HG02884 (cell line): ENCODE results near the gene CLCN1.

Experiments
- ATAC-seq: cut with Tn5 transposase; IDR thresholded peaks from one replicate; pipeline ENCODE4 v1.9.1; 2021; ENCODE audit warnings: mild to moderate bottlenecking, moderate library complexity; ENCODE audit not compliant: unreplicated experiment

CLCN1 gene

DNA sequence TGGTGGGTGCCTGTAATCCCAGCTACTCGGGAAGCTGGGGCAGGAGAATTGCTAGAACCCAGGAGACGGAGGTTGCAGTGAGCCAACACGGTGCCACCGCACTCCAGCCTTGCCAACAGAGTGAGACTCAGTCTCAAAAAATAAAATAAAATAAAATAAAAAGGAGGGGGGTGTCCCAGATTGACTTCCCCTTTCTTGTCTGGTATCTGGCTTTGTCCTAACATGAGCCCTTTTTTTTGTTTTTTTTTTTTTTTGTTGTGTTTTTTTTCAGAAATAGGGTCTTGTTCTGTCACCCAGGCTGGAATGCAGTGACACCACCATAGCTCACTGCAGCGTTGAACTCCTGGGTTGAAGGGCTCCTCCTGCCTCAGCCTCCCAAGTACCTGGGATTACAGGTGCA is 23.0 kb upstream of the CLCN1 start:
- no peak for ATAC-seq

DNA sequence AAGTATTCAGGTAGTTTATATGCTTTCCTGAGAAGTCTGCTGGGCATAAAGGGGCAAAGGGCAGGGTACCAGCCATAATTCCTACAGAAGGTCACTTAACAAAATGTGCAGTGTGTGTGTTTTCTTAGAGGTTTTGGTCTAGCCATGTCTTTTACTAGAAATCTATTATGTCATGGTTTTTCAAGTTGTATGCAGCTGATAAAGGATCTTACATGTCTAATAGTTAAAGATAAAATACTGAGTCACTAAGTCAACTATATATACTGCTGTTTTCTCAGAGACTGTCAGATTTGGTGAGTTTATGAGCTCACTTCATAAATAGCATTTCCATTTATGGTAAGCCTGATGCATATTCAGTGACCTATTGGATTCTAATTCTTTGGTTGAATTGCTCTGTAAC is 20.0 kb upstream of the CLCN1 start:
- ATAC-seq = no peak

DNA sequence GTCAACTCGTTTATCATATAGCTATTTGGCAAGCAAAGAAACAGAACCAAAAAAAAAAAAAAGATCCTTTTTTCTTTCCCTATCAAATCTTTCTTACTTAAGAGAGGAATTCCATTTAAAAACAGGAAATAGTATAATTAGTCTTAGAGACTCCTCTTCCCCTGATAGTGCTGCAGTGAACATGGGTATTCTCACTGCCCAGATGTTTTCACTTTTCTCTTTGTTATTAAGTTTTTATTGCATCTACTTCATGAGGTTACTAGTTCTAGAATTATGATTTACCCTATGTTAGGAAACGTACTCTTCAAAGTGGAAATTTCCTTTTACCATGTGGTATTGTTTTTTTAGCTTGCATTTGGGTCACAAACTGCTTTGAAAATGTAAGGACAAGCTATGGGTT is 19.2 kb upstream of the CLCN1 start:
- no peak for ATAC-seq

DNA sequence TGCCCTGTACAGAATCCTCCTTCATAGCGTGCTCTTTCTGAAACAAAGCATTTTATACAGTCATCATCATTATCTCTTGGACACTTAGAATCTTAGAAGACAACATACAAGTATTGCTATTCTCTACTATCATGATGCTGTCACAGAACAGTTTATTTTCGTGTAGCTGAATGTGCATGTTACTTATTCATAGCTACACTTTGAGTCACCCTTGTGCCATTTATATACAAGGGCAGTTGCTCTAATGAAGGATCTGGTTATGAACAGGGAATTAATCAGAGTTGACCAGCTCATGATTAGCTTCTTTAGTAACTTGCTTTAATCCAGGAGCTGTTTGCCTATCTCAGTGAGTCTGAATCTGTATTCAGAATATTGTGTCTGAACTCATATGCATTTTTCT is 16.6 kb upstream of the CLCN1 start:
- no peak for ATAC-seq

DNA sequence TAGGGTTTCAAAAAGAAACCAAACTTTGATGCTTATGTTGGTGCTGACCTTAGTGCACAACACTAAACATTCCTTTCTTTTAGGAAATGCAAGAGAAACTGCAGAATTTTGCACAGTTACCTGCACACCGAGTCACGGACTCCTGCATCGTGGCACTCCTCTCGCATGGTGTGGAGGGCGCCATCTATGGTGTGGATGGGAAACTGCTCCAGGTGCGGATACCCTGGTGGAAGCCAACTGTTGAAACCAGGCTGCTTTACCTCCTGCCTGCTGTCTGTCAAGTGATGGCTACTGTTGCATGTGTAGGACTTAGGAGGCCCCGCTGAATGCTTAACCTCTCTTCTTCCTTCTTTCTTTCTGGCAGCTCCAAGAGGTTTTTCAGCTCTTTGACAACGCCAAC is 16.1 kb upstream of the CLCN1 start:
- ATAC-seq = no peak

DNA sequence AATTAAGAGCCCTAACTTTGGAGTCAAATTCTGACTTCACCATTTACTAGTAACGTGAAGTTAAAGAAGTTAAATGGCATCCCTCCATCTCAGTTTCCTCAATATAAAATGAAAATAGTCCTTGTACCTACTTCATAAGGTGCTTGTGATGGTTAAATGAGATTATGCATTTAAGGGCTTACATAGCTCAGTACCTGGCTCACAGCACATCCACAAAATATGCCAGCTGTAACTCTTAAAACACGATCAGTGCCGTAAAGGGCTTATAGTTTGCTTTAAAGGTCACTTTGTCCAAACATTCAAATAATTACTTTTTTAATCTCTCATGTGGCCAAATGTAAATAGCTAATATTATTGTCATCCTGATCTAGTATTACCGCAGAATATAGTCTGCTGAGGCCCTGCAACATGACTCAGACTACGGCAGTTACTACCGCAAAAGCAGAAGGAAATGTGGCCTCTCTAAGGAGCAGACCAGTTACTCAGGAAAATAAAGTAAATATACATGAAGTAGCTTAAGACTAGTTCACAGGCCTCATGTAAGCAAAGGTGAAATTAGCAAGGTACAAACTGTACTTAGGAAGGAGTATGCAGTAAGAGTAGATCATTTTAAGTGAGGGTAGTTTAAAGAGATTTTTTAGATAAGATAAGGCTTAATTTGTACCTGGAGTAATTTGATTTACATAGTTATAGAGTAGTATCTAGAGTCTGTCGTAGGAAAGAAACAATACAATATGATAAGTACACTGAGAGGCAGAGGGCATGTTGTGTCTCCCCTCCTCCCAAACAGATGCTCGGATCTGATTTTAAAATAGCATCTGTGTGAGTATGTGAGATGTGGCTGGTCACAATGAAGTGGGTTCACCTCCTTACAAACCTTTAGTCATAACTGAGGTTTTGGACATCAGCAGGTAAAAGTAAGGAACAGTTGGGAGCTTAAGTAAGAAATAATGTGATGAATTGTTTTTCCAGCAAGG is 14.7 kb upstream of the CLCN1 start:
- no peak for ATAC-seq

DNA sequence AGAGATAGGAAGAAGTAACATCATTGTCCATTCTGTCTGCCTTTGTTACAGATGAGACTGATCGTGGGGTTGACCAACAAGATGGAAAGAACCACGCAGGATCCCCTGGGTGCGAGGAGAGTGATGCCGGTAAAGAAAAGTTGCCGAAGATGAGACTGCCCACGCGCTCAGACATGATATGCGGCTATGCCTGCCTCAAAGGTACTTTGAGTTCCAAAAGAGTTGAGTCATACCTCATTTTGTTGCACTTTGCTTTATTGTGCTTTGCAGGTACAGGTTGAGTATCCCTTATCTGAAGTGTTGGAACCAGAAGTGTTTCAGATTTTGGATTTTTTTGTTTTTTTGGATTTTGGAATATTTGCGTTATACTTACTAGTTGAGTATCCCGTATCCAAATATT is 12.2 kb upstream of the CLCN1 start:
- ATAC-seq = no peak

DNA sequence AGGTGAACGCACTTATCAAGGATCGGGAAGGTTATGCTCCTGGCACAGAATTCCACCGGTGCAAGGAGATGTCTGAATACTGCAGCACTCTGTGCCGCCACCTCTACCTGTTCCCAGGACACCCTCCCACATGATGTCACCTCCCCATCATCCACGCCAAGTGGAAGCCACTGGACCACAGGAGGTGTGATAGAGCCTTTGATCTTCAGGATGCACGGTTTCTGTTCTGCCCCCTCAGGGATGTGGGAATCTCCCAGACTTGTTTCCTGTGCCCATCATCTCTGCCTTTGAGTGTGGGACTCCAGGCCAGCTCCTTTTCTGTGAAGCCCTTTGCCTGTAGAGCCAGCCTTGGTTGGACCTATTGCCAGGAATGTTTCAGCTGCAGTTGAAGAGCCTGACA is 11.0 kb upstream of the CLCN1 start:
- no peak for ATAC-seq

DNA sequence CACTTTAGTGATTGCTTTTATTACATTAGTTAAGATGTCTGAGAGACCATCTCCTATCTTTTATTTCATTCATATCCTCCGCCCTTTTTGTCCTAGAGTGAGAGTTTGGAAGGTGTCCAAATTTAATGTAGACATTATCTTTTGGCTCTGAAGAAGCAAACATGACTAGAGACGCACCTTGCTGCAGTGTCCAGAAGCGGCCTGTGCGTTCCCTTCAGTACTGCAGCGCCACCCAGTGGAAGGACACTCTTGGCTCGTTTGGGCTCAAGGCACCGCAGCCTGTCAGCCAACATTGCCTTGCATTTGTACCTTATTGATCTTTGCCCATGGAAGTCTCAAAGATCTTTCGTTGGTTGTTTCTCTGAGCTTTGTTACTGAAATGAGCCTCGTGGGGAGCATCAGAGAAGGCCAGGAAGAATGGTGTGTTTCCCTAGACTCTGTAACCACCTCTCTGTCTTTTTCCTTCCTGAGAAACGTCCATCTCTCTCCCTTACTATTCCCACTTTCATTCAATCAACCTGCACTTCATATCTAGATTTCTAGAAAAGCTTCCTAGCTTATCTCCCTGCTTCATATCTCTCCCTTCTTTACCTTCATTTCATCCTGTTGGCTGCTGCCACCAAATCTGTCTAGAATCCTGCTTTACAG is 10.4 kb upstream of the CLCN1 start:
- ATAC-seq = no peak

DNA sequence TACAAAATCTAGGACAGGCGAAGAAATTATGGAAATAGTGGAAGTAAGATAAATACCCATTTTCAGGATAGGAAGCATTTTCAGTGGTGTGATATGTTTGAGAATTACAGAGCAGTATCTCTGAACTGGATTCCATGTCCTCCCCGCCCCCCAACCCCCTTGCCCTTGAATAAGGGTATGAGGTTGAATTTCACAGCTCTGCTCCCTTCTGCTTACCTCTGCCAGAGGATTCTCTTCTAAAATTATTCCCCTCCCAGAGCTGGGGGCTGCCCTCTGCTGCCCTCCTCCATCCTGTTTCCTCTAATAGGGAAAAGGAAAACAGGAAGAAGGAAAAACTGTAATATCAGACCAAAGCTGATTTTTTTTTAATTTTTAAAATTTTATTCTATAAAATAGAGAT is 7.3 kb upstream of the CLCN1 start:
- ATAC-seq = no peak

DNA sequence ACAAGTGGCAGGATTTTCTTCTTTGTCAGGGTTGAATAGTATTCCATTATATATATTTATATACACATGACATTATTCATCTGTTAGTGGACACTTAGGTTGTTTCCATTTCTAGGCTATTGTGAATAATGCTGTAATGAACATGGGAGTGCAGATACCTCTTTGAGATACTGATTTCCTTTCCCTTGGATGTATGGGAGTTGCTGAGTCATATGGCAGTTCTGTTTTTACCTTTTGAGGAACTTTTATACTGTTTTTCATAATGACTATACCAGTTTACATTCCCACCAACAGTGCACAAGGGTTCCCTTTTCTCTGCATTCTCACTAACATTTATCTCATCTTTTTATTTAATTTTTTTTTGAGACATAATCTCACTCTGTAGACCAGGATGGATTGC is 1.8 kb upstream of the CLCN1 start:
- peak; percentile 47 for ATAC-seq

DNA sequence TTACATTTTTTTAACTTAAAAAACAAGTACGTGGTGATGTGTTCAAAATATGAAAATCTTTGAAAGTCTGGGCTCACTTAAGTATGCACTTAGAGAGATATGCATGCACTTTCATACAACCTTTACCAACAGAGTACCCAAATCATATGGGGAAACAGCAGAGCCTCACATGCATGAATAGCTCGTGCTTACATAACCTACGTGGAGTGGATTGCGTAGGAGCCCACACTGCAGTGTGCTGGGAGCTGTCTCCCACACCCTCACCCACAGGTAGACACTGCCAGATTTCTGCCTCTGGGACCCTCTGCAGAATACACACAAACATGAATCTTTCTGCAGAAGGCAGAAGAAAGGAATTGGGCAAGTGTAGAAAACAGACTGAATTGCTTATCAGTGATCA is 581 bp downstream of the CLCN1 start:
- no peak for ATAC-seq

DNA sequence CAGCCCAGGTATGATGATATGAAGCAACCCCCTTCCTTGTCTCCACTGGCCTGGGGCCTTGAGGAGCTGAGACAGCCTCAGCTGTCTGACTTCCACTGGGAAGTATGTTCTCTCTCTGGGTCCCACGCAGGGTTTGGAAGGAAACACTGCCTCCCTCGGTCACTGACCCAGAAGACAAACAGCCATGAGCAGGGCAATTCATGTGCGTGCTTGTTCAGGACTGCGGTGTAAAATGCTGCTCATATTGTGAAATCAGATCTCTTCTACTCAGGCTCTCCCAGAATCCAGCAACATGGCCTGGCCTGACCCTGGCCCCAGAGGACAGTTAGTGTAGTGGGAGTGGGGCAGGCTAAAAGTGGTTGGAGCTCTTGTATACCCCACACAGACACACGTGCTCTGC is 2.8 kb downstream of the CLCN1 start:
- no peak for ATAC-seq

DNA sequence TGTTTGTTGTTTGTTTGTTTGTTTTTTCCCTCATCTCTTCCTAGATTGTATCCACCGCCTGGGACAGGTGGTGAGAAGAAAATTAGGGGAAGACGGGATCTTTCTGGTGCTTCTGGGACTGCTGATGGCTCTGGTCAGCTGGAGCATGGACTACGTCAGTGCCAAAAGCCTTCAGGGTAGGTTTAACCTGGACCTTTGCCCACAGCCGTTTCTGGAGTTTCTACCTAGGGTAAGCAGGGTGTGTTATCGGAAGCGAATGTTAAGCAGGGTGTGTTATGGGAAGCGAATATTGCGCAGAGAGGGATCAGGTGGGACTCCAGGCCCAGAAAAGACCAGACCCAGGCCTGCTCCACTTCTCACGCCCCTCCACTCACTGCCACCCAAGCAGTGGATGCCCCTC is 4.7 kb downstream of the CLCN1 start:
- no peak for ATAC-seq

DNA sequence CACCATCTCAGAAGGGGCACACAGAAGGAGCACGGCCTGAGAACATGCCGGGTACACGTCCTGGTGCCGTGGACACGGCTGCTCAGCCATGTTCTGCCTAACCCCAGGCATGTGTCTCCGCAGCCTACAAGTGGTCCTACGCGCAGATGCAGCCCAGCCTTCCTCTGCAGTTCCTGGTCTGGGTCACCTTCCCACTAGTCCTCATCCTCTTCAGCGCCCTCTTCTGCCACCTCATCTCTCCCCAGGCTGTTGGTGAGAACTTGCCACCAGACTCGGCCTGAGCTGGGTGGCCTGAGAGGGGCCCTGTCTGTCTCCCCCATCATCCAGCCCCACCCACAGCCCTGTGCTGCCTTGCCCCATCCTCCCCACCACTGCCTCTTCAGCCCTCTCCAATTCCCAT is 5.3 kb downstream of the CLCN1 start:
- ATAC-seq = no peak

DNA sequence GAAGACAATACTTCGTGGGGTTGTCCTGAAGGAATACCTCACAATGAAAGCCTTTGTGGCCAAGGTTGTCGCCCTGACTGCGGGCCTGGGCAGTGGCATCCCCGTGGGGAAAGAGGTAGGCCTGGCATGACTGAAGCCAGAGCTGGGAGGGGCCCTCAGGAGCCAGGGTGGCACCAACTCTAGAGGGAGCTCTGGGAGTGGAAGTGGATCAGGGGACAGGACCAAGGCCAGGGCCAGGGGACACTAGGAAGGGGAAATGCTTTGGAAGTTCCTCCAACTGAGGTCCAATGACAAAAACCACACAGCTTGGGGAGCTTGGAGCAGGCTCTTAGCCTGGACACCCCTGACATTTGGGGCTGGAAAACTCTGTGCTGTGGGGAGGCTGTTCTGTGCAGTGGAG is 5.8 kb downstream of the CLCN1 start:
- no peak for ATAC-seq

DNA sequence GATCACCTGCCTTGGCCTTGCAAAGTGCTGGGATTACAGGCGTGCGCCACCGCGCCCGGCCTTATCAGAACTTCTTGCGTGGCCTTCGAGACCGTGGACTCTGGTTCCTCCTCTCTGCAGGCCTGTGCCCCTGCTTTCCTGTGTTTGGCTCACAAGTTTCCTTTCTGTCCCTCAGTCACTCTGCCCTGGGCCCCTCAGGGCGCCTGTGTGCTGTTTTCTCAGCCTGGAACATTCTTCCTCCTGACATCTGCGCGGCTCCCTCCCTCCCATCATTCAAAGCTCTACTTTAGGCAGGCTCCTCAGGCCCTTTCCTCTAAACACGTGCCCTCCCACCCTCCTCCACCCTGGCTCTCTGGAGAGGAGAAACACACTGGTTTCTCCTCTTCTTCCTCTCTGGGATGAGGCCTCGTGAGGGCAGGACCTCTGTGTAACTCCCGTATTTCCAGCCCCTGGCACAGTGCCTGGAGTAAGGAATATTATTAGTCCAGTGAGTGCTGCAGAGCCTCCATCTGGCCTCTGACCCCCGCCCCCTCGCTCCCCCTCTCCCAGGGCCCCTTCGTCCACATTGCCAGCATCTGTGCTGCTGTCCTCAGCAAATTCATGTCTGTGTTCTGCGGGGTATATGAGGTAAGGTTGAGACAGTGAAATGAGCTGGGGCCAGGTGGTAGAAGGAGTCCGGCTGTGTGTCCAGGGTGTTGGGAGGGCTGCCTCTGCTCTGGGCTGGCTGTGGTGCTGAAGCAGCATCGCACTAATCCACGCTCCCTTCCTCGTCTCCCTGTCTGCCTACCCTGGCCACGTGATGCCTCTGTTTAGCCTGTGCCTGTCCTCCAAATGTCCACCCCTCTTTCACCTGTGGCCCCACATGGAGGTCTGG is 7.1 kb downstream of the CLCN1 start:
- no peak for ATAC-seq

DNA sequence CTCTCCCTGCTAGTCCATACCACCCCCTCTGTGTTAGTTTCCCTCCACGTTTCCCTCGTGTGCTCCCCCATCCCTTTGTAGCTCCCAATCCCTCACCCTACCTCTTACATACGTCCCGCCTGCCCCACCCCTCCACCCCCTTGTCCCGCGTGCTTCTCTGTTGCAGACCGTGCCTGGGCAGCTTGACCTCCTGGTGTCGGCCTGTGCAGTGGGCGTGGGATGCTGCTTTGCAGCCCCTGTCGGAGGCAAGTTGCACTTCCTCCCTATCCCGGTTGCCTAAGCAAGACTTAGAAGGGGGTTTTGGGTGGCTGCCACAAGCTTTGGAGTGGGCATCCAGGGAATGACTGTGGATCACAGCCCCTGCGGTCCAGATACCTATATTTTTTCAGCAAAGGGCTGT is 7.7 kb downstream of the CLCN1 start:
- no peak for ATAC-seq

DNA sequence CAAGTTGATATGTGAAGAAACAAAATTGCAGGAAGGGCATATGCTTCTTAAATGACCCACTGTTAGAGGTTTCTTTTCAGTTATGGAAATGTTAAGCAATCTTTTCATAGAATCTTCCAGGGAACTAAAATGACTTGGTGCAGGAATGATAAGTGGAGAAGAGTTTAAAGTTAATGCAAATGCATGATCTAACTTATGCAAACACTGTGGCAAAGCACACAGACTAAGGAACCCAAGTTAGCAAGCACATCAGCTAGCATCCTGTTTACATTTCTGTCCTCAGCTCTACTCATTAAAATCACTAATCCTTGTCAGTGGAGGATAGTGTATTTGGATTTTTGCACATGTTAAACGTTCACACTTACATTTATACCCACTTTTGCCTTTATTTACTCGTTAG is 9.3 kb downstream of the CLCN1 start:
- peak; percentile 60 for ATAC-seq

DNA sequence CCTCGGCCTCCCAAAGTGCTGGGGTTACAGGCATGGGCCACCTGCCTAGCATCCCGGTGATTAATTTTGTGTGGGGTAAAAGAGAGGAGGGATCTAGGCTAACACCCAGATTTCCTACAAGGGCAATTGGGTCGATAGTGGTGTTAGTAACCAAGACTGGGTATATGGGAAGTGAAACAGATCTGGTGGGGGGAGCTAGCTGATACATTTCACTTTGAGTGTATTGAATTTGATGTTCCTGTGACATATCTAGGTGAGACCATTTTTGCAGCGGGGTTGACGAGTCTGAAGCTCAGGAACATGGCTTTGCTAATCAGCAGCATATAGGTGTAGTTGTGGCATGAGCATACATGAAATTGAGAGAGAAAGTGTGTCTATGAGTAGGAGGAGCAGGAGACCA is 12.0 kb downstream of the CLCN1 start:
- ATAC-seq = peak; percentile 64

DNA sequence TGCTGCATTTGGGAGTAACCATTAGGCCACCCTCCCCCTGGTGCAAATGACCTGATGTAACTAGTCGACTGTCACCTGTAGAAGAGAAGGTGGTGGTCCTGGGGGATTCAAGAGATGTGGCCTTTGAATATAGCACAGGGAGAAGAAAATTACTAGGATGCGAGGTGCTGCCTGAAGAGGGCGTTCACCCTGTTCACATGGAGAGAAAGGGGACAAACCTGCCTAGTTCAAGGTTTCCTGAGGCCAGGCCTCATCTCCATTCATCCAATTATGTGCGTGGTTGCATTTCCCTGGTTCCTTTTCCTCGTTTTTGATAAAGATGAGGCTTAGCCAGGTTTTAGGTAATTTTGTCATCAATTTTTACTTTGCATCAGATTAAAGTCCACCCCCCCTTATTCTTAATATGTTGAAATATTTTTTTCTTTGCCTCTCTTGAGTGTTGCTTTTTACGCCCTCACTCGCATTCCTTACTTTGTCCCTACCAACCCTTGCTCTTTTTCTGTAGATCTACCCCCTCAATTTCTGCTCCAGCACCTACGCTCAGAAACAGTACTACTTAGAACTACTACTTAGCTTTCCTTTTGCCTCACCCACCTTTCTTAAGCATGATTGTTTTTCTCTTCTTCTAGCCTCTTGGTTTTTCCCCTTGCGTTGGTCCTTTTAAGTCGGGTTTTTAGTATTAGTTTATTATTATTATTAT is 13.7 kb downstream of the CLCN1 start:
- ATAC-seq = no peak
